B cell (primary cell): Measurements from ENCODE around the gene SERPINA4. TPM values are rescaled to one million over a fixed set of nuclear protein-coding genes. Genes with fewer than 3 reads are reported as not detected.

ENCODE experiments used
- ATAC-seq: fragments of 200-7000 bp; cut with Tn5 transposase; one replicate; pipeline ENCODE4 v1.10.0; 2021; ENCODE audit warnings: low read depth, mild to moderate bottlenecking, moderate number of reproducible peaks, moderate library complexity
- CTCF ChIA-PET: fragments of 350-600 bp; sonication (Branson Sonifier 250); formaldehyde crosslinking; loops from one replicate; lab custom pipeline; 2021; ENCODE audit warnings: antibody characterized with exemption, inconsistent platforms; lab: Charles Lee
- POLR2A ChIA-PET: fragments of 350-600 bp; sonication (Branson Sonifier 250); formaldehyde crosslinking; loops from one replicate; lab custom pipeline; 2021; ENCODE audit warnings: antibody characterized with exemption; lab: Charles Lee
- DNase-seq: peaks from one replicate; pipeline ENCODE4 v3.0.0; 2013
- H2AFZ ChIP-seq: 2 replicates; pipeline ENCODE4 v1.6.1; 2012; ENCODE audit warnings: mild to moderate bottlenecking, low read depth, low read length; ENCODE audit not compliant: insufficient read depth, poor library complexity, severe bottlenecking
- H3K27ac ChIP-seq, 2 donors: 1 replicate in 1 of 2; 2 replicates in 1 of 2; pipeline ENCODE4 v1.5.1; 2012 to 2013; ENCODE audit warnings: low read length in 2 of 2, mild to moderate bottlenecking in 2 of 2, moderate library complexity in 1 of 2
- H3K27me3 ChIP-seq, 4 experiments: fragments of 200-600 bp in 1 of 4; sonication (generic) in 1 of 4; replicated peaks in 1 of 4; 1 replicate in 2 of 4; 2 replicates in 2 of 4; pipeline versions ENCODE4 v1.6.1 to v1.7.0; 2013 to 2016; ENCODE audit warnings: low read length in 3 of 4, mild to moderate bottlenecking in 2 of 4, mixed read lengths in 1 of 4, moderate library complexity in 1 of 4; ENCODE audit not compliant: insufficient read depth in 4 of 4, control insufficient read depth in 3 of 4; ENCODE audit errors: control extremely low read depth in 1 of 4
- H3K36me3 ChIP-seq, 2 experiments: replicated peaks in 1 of 2; 1 replicate in 1 of 2; 2 replicates in 1 of 2; pipeline versions ENCODE4 v1.6.1 to v1.7.1; 2013; ENCODE audit warnings: low read length in 1 of 2; ENCODE audit not compliant: insufficient read depth in 2 of 2, control insufficient read depth in 1 of 2; ENCODE audit errors: control extremely low read depth in 1 of 2, extremely low read depth in 1 of 2
- H3K4me1 ChIP-seq, 2 donors: fragments of 200-600 bp in 1 of 2; sonication (generic) in 1 of 2; 1 replicate in 1 of 2; 2 replicates in 1 of 2; pipeline versions ENCODE4 v1.5.1 to v1.6.1; 2013 to 2017; ENCODE audit warnings: low read length in 2 of 2; ENCODE audit not compliant: control insufficient read depth in 2 of 2, insufficient read depth in 2 of 2
- H3K4me2 ChIP-seq: replicated peaks from 2 replicates; pipeline ENCODE3; 2012; ENCODE audit warnings: mild to moderate bottlenecking, low read depth, low read length; ENCODE audit not compliant: poor library complexity, severe bottlenecking
- H3K4me3 ChIP-seq, 5 experiments: fragments of 200-600 bp in 1 of 5; sonication (generic) in 1 of 5; 1 replicate in 3 of 5; 2 replicates in 2 of 5; pipeline versions ENCODE4 v1.5.1 to v1.7.0; 2011 to 2016; ENCODE audit warnings: low read length in 4 of 5, mild to moderate bottlenecking in 4 of 5, low read depth in 2 of 5, control low read depth in 1 of 5, moderate library complexity in 1 of 5; ENCODE audit not compliant: insufficient read depth in 1 of 5; ENCODE audit errors: control extremely low read depth in 1 of 5, extremely low read depth in 1 of 5
- H3K79me2 ChIP-seq: fragments of 200-600 bp; sonication (generic); one replicate; pipeline ENCODE4 v1.6.0; 2016; ENCODE audit warnings: low read length; ENCODE audit not compliant: control insufficient read depth, insufficient read depth
- H3K9ac ChIP-seq: fragments of 200-600 bp; sonication (generic); 2 replicates; pipeline ENCODE4 v1.6.1; 2017; ENCODE audit warnings: mild to moderate bottlenecking, low read length, moderate library complexity
- H3K9me3 ChIP-seq, 3 donors: one replicate each; pipeline versions ENCODE4 v1.6.1 to v1.7.1; 2013; ENCODE audit warnings: low read length in 2 of 3; ENCODE audit not compliant: control insufficient read depth in 2 of 3, insufficient read depth in 1 of 3; ENCODE audit errors: control extremely low read depth in 1 of 3
- H4K20me1 ChIP-seq: 2 replicates; pipeline ENCODE4 v1.6.0; 2012; ENCODE audit warnings: mild to moderate bottlenecking, low read length; ENCODE audit not compliant: insufficient read depth, control insufficient read depth, poor library complexity, severe bottlenecking
- H3K27ac Mint-ChIP-seq: one replicate; pipeline ENCODE4 v1.8.0; 2021; ENCODE audit warnings: mixed read lengths
- H3K27me3 Mint-ChIP-seq: one replicate; pipeline ENCODE4 v1.8.0; 2021; ENCODE audit warnings: mixed read lengths
- H3K4me1 Mint-ChIP-seq: one replicate; pipeline ENCODE4 v1.8.0; 2021; ENCODE audit warnings: mixed read lengths
- H3K4me3 Mint-ChIP-seq: one replicate; pipeline ENCODE4 v1.8.0; 2021; ENCODE audit warnings: mixed read lengths
- H3K9me3 Mint-ChIP-seq: one replicate; pipeline ENCODE4 v1.8.0; 2022; ENCODE audit warnings: mixed read lengths; ENCODE audit not compliant: insufficient read depth
- CTCF ChIP-seq: fragments of 200-600 bp; IDR thresholded peaks from one replicate; pipeline ENCODE4 v1.8.0; 2022; ENCODE audit warnings: antibody characterized with exemption, mild to moderate bottlenecking
- EZH2 ChIP-seq: IDR thresholded peaks from 2 replicates; pipeline ENCODE4 v1.6.1; 2012; ENCODE audit warnings: borderline replicate concordance, low read depth, mild to moderate bottlenecking, moderate library complexity, low read length; ENCODE audit not compliant: insufficient read depth, poor library complexity, severe bottlenecking
- WGBS: methylation state at CpG from one replicate; pipeline ENCODE4 v1.1.5; 2013; ENCODE audit warnings: missing lambda C conversion rate; ENCODE audit not compliant: insufficient coverage; 5-methylcytosine and 5-hydroxymethylcytosine counted together
- intact Hi-C: fragments of 100-400 bp; cut with micrococcal nuclease; formaldehyde crosslinking; loops from one replicate; pipeline ENCODE4 v1.10.0; 2022
- polyA plus RNA-seq: library from polyadenylated mRNA; depleted of rRNA; stranded (reverse); fragments of >200 nt; gene quantifications from 2 replicates; pipeline ENCODE4 v1.2.3, GENCODE V29; 2012
- total RNA-seq, 2 donors: library from RNA; stranded (reverse); fragments of 120-200 nt in 1 of 2; gene quantifications; 1 replicate in 1 of 2; 2 replicates in 1 of 2; pipeline versions ENCODE4 v1.2.3 to v1.2.4, GENCODE V29; 2013 to 2022

The SERPINA4 gene
- total and polyA plus RNA-seq, 2 donors (not counting 1 experiment from before 2014, with no cell fraction given): not detected

GRCh38 chr14:94532447-94532846 lies 28.8 kb upstream of the SERPINA4 start:
- Mint-ChIP-seq H3K27ac (no peak overlapping the region), H3K9me3 (peaks cover 3% of the 10 kb centered on the region), H3K27me3 (peaks cover 3% of the 10 kb centered on the region), H3K4me1 (peaks cover 4% of the 10 kb centered on the region), H3K4me3 (no peak overlapping the region)
- Histone ChIP-seq H3K79me2 (no peaks in the 10 kb centered on the region), H3K4me2 (no peak overlapping the region), H3K4me1 (no peaks in the 10 kb centered on the region), H3K9me3 (peaks cover 0 to 4% (median 0%) of the 10 kb centered on the region in 3 donors), H3K27ac (no peak overlapping the region), H2AFZ (no peak overlapping the region), H3K4me3 (no peak overlapping the region), H4K20me1 (no peaks in the 10 kb centered on the region), H3K9ac (no peak overlapping the region), H3K27me3 (no peaks in the 10 kb centered on the region), H3K36me3 (no peaks in the 10 kb centered on the region)
- TF ChIP-seq EZH2 (no peak), CTCF (no peak)
- ATAC-seq (no peak), DNase-seq (no peak)
- intact Hi-C loops: no loop called here
- ChIA-PET POLR2A (no interaction called here), CTCF (no interaction called here)
- WGBS: no CpG with 5 or more reads among the region's 2 CpGs

- Histone ChIP-seq H3K9ac (no peak overlapping the region), H3K27me3 (no peaks in the 10 kb centered on the region), H3K4me3 (no peak overlapping the region), H3K9me3 (peaks cover 0 to 8% (median 0%) of the 10 kb centered on the region in 3 donors), H3K27ac (no peak overlapping the region), H4K20me1 (no peaks in the 10 kb centered on the region), H3K79me2 (no peaks in the 10 kb centered on the region), H3K4me2 (no peak overlapping the region), H3K36me3 (no peaks in the 10 kb centered on the region), H3K4me1 (no peaks in the 10 kb centered on the region), H2AFZ (no peak overlapping the region)
- intact Hi-C loops: no loop called here
- TF ChIP-seq EZH2: no peak
- no peak for TF ChIP-seq CTCF
- WGBS: 56% methylated on average over 1 of the region's 3 CpGs
- peaks cover 10% of the 10 kb centered on the region for H3K27me3 Mint-ChIP-seq
- ATAC-seq (no peak), DNase-seq (no peak)
- H3K27ac Mint-ChIP-seq: no peak overlapping the region
- no peaks in the 10 kb centered on the region for H3K9me3 Mint-ChIP-seq
- H3K4me3 Mint-ChIP-seq: no peak overlapping the region
- ChIA-PET POLR2A (no interaction called here), CTCF (interaction anchor here (1.5 kb wide), 1 partner anchor 14 kb away, joined by 3 read pairs; no protein-coding TSS in a partner anchor)
- peaks cover 4% of the 10 kb centered on the region for H3K4me1 Mint-ChIP-seq
Measured at GRCh38 chr14:94535506-94535905, 25.7 kb upstream of the SERPINA4 start.
